Measurements from ENCODE around the gene PLEKHG3.
"Not testable (repeated sequence)": the region's sequence is repeated elsewhere in the genome, so short reads cannot be mapped to it uniquely, and the experiment has no call there.

PLEKHG3 gene

GRCh38 chr14:64688811-64689281, 15.4 kb upstream of the PLEKHG3 start:
- peak; percentile 34 to 67 for DNase-seq

- peak; percentile 49 to 67 for DNase-seq
These were observed 14.9 kb upstream of the PLEKHG3 start for GRCh38 chr14:64689289-64689688.

GRCh38 chr14:64690607-64691006, 13.6 kb upstream of the PLEKHG3 start:
- DNase-seq = not testable (repeated sequence)

- no peak for DNase-seq
These were observed 12.8 kb upstream of the PLEKHG3 start for GRCh38 chr14:64691376-64691775.

GRCh38 chr14:64692189-64692985, 11.8 kb upstream of the PLEKHG3 start:
- DNase-seq = no peak

GRCh38 chr14:64692986-64693809, 11.0 kb upstream of the PLEKHG3 start:
- no peak for DNase-seq

- DNase-seq = peak in 1 of 2 experiments; percentile 70
These were observed 10.4 kb upstream of the PLEKHG3 start for GRCh38 chr14:64693810-64694165.

GRCh38 chr14:64695071-64695470, 9.2 kb upstream of the PLEKHG3 start:
- no peak for DNase-seq

- DNase-seq = no peak
These were observed 7.8 kb upstream of the PLEKHG3 start for GRCh38 chr14:64696355-64696857.

- DNase-seq = peak in 1 of 2 experiments; percentile 59
These were observed 5.3 kb upstream of the PLEKHG3 start for GRCh38 chr14:64698903-64699302.

- DNase-seq = no peak
These were observed 3.9 kb upstream of the PLEKHG3 start for GRCh38 chr14:64700290-64700689.

- DNase-seq = no peak
These were observed 3.3 kb upstream of the PLEKHG3 start for GRCh38 chr14:64700894-64701293.

GRCh38 chr14:64701660-64702059, 2.6 kb upstream of the PLEKHG3 start:
- no peak for DNase-seq

GRCh38 chr14:64702493-64703394, 1.5 kb upstream of the PLEKHG3 start:
- DNase-seq = peak in 1 of 2 experiments; percentile 80

GRCh38 chr14:64703395-64704142, 655 bp upstream of the PLEKHG3 start:
- DNase-seq = peak; percentile 47 to 74

- peak in 1 of 2 experiments; percentile 64 for DNase-seq
These were observed 638 bp downstream of the PLEKHG3 start for GRCh38 chr14:64704743-64705380.

GRCh38 chr14:64705381-64706118, 1.3 kb downstream of the PLEKHG3 start:
- DNase-seq = peak in 1 of 2 experiments; percentile 40

- no peak for DNase-seq
These were observed 1.9 kb downstream of the PLEKHG3 start for GRCh38 chr14:64706119-64706592.

GRCh38 chr14:64706593-64707193, 2.5 kb downstream of the PLEKHG3 start:
- no peak for DNase-seq

- DNase-seq = no peak
These were observed 3.4 kb downstream of the PLEKHG3 start for GRCh38 chr14:64707661-64708060.

Measured in NCI-H526 (cell line).